ENCODE measurements around the gene AP2B1. TPM values are rescaled to one million over a fixed set of nuclear protein-coding genes. Genes with fewer than 3 reads are reported as not detected.

Gene AP2B1
- total RNA-seq, 1 experiment from 2014 or later = 198 TPM

- no TSS peak for BruUV-seq (replicated peaks)
- H4K20me1 ChIP-seq (ENCODE audit: insufficient read depth) = no peaks in the 10 kb centered on the region
- H3K9me3 ChIP-seq (ENCODE audit: control insufficient read depth in 1 of 2, insufficient read depth in 1 of 2, low read depth in 1 of 2, low read length in 2 of 2) = no peaks in the 10 kb centered on the region
- no peak for DNase-seq (ENCODE audit: low read depth, low spot score)
- no peaks in the 10 kb centered on the region for H3K4me1 ChIP-seq (ENCODE audit: control insufficient read depth in 1 of 2, insufficient read depth in 2 of 2, low read length in 2 of 2)
- TF ChIP-seq ZFX (IDR thresholded peaks at IDR 0.05) (no peak), ELF1 (IDR thresholded peaks at IDR 0.05; ENCODE audit: borderline replicate concordance, low read depth) (no peak), SRF (IDR thresholded peaks at IDR 0.05; ENCODE audit: low read depth) (no peak), POLR2A (IDR thresholded peaks at IDR 0.05; ENCODE audit: borderline replicate concordance, extremely low read depth, insufficient read depth, insufficient read length) (no peak)
- TF ChIP-seq, protein P1, sequence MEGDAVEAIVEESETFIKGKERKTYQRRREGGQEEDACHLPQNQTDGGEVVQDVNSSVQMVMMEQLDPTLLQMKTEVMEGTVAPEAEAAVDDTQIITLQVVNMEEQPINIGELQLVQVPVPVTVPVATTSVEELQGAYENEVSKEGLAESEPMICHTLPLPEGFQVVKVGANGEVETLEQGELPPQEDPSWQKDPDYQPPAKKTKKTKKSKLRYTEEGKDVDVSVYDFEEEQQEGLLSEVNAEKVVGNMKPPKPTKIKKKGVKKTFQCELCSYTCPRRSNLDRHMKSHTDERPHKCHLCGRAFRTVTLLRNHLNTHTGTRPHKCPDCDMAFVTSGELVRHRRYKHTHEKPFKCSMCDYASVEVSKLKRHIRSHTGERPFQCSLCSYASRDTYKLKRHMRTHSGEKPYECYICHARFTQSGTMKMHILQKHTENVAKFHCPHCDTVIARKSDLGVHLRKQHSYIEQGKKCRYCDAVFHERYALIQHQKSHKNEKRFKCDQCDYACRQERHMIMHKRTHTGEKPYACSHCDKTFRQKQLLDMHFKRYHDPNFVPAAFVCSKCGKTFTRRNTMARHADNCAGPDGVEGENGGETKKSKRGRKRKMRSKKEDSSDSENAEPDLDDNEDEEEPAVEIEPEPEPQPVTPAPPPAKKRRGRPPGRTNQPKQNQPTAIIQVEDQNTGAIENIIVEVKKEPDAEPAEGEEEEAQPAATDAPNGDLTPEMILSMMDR (IDR thresholded peaks at IDR 0.05 in 2 of 3, conservative IDR thresholded peaks at IDR 0.05 in 1 of 3; ENCODE audit: borderline replicate concordance in 1 of 3, insufficient read depth in 1 of 3, low read depth in 2 of 3, low read length in 2 of 3) = no peak
- peaks cover 11 to 12% of the 10 kb centered on the region in 2 experiments; a peak in 2 of 4 replicates for H3K36me3 ChIP-seq (ENCODE audit: control insufficient read depth in 1 of 2, insufficient read depth in 2 of 2, low read length in 2 of 2)
- H3K79me2 ChIP-seq (ENCODE audit: insufficient read depth, low read length) = 0 out of 2 replicates have a peak, but pooled peaks cover 4% of the 10 kb centered on the region
- H3K9ac ChIP-seq (ENCODE audit: low read length) = no peak overlapping the region
- no peak for ATAC-seq
- ChIA-PET RAD21 (ENCODE audit: low non-redundant PET in 1 of 2, low total read pairs in 2 of 2, uncharacterized antibody in 2 of 2, unreplicated experiment in 2 of 2) (no interaction called here), CTCF (no interaction called here), POLR2A (no interaction called here)
- no peak overlapping the region for H2AFZ ChIP-seq (ENCODE audit: low read depth, low read length, poor library complexity, severe bottlenecking)
- no peaks in the 10 kb centered on the region for H3K9me2 ChIP-seq (ENCODE audit: insufficient read depth)
- H3K27ac ChIP-seq (ENCODE audit: low read depth, low read length) = no peak overlapping the region
- no peaks in the 10 kb centered on the region for H3K27me3 ChIP-seq (ENCODE audit: insufficient read depth, low read length)
- intact Hi-C loops (cut with micrococcal nuclease) = no loop called here
- no peak overlapping the region for H3K4me2 ChIP-seq (ENCODE audit: low read length)
- no peak overlapping the region for H3K4me3 ChIP-seq (replicated peaks in 1 of 2; ENCODE audit: low read depth in 1 of 2, low read length in 2 of 2)
These were observed 97.1 kb downstream of the AP2B1 start for GRCh38 chr17:35684055-35684802.

DNA sequence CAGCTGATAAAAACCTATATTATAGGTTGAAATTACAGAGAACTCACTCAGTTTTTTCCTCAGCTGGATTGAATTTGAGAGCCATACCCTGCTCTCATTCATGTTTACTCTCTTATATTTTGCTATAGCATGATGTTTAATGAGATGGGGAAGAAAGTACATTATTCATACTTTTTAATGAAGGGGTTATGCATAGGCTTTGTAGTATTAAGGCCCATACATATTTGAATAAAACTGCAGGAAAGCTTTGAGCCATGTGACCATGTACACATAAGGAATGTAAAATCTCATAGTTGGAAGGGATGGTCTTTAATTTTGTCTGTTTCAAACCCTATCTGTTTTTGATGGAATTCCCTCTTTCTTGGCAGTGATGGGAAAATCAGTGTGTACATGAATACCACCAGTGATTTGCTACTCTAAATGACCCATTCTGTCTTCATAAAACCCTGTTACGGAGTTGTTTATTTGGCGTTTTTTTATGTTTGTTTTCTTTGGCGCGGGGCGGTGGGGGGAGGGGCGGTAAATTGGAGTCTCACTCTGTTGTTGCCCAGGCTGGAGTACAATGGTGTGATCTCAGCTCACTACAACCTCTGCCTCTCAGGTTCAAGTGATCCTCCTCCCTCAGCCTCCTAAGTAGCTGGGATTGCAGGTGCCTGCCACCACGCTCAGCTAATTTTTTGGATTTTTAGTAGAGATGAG, 105.5 kb downstream of the AP2B1 start:
- H3K9me3 ChIP-seq (ENCODE audit: control insufficient read depth in 1 of 2, insufficient read depth in 1 of 2, low read depth in 1 of 2, low read length in 2 of 2) = no peaks in the 10 kb centered on the region
- H3K9ac ChIP-seq (ENCODE audit: low read length) = no peak overlapping the region
- no peaks in the 10 kb centered on the region for H4K20me1 ChIP-seq (ENCODE audit: insufficient read depth)
- DNase-seq (ENCODE audit: low read depth, low spot score) (no peak), ATAC-seq (no peak)
- peaks cover 16 to 34% of the 10 kb centered on the region in 2 experiments; a peak in 3 of 4 replicates for H3K36me3 ChIP-seq (ENCODE audit: control insufficient read depth in 1 of 2, insufficient read depth in 2 of 2, low read length in 2 of 2)
- H3K4me2 ChIP-seq (ENCODE audit: low read length) = no peak overlapping the region
- ChIA-PET POLR2A (no interaction called here), RAD21 (ENCODE audit: low non-redundant PET in 1 of 2, low total read pairs in 2 of 2, uncharacterized antibody in 2 of 2, unreplicated experiment in 2 of 2) (no interaction called here), CTCF (no interaction called here)
- no TSS peak for BruUV-seq (replicated peaks)
- no peak overlapping the region for H3K27ac ChIP-seq (ENCODE audit: low read depth, low read length)
- no peaks in the 10 kb centered on the region for H3K9me2 ChIP-seq (ENCODE audit: insufficient read depth)
- intact Hi-C loops (cut with micrococcal nuclease) = no loop called here
- no peaks in the 10 kb centered on the region for H3K4me1 ChIP-seq (ENCODE audit: control insufficient read depth in 1 of 2, insufficient read depth in 2 of 2, low read length in 2 of 2)
- H3K4me3 ChIP-seq (replicated peaks in 1 of 2; ENCODE audit: low read depth in 1 of 2, low read length in 2 of 2) = no peak overlapping the region
- H3K27me3 ChIP-seq (ENCODE audit: insufficient read depth, low read length) = no peaks in the 10 kb centered on the region
- peaks cover 7% of the 10 kb centered on the region; the same call in 1 of the 2 replicates for H3K79me2 ChIP-seq (ENCODE audit: insufficient read depth, low read length)
- H2AFZ ChIP-seq (ENCODE audit: low read depth, low read length, poor library complexity, severe bottlenecking) = no peak overlapping the region
- TF ChIP-seq EGR1 (IDR thresholded peaks at IDR 0.05; ENCODE audit: low read depth) (no peak), CBX3 (IDR thresholded peaks at IDR 0.05; ENCODE audit: low read depth) (no peak), ZFX (IDR thresholded peaks at IDR 0.05) (no peak), JUND (IDR thresholded peaks at IDR 0.05) (no peak), SRF (IDR thresholded peaks at IDR 0.05; ENCODE audit: low read depth) (no peak), ZBTB33 (IDR thresholded peaks at IDR 0.05; ENCODE audit: extremely low read depth, insufficient replicate concordance, low read length) (no peak), TCF7L2 (IDR thresholded peaks at IDR 0.05; ENCODE audit: borderline replicate concordance, extremely low read depth, insufficient read depth, insufficient read length) (no peak), POLR2A (IDR thresholded peaks at IDR 0.05; ENCODE audit: borderline replicate concordance, extremely low read depth, insufficient read depth, insufficient read length) (no peak)
- TF ChIP-seq, protein P1 (IDR thresholded peaks at IDR 0.05 in 2 of 3, conservative IDR thresholded peaks at IDR 0.05 in 1 of 3; ENCODE audit: borderline replicate concordance in 1 of 3, insufficient read depth in 1 of 3, low read depth in 2 of 3, low read length in 2 of 3) = no peak
